ENCODE results near the gene IGSF6. TPM values are rescaled to one million over a fixed set of nuclear protein-coding genes. Genes with fewer than 3 reads are reported as not detected.

Gene IGSF6
- total and polyA plus RNA-seq, 2 of the 13 experiments (the other 11 are each of a cell fraction or from before 2014, with no cell fraction given), result not detected

DNA sequence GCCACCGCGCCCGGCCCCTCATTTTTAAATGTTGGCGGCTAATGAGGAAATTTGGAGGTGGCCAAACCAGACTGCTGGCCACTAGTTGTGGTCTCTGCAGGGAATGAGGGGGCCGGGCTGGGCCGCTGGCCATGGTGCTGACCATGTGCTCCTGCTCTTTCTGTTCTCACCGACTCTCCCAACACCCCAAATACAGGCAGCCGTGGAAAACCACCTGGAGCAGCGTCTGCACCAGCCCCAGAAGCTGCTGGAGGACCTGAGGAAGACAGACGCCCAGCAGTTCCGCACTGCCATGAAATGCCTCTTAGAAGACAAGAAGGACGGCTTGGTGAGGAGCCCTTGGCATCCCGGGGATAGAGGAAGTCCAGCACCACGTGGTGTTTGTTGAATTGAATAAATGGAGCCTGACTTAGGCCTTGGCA is 32.6 kb upstream of the IGSF6 start (continued):
- TF ChIP-seq FLYWCH1 (CRISPR knock-in tag; IDR thresholded peaks at IDR 0.05) (no peak), ZNF30 (CRISPR knock-in tag; IDR thresholded peaks at IDR 0.05) (peak; percentile 69; the same call in 1 of the 2 replicates), RFXANK (CRISPR knock-in tag; IDR thresholded peaks at IDR 0.05) (no peak), REXO4 (CRISPR knock-in tag; IDR thresholded peaks at IDR 0.05; ENCODE audit: borderline replicate concordance) (no peak), FOXK2 (IDR thresholded peaks at IDR 0.05) (no peak)
- TF ChIP-seq, protein P1, sequence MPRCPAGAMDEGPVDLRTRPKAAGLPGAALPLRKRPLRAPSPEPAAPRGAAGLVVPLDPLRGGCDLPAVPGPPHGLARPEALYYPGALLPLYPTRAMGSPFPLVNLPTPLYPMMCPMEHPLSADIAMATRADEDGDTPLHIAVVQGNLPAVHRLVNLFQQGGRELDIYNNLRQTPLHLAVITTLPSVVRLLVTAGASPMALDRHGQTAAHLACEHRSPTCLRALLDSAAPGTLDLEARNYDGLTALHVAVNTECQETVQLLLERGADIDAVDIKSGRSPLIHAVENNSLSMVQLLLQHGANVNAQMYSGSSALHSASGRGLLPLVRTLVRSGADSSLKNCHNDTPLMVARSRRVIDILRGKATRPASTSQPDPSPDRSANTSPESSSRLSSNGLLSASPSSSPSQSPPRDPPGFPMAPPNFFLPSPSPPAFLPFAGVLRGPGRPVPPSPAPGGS (CRISPR knock-in tag; IDR thresholded peaks at IDR 0.05), result 0 out of 2 replicates have a peak, but pooled peaks have one; percentile 61
- TF ChIP-seq, protein P2, sequence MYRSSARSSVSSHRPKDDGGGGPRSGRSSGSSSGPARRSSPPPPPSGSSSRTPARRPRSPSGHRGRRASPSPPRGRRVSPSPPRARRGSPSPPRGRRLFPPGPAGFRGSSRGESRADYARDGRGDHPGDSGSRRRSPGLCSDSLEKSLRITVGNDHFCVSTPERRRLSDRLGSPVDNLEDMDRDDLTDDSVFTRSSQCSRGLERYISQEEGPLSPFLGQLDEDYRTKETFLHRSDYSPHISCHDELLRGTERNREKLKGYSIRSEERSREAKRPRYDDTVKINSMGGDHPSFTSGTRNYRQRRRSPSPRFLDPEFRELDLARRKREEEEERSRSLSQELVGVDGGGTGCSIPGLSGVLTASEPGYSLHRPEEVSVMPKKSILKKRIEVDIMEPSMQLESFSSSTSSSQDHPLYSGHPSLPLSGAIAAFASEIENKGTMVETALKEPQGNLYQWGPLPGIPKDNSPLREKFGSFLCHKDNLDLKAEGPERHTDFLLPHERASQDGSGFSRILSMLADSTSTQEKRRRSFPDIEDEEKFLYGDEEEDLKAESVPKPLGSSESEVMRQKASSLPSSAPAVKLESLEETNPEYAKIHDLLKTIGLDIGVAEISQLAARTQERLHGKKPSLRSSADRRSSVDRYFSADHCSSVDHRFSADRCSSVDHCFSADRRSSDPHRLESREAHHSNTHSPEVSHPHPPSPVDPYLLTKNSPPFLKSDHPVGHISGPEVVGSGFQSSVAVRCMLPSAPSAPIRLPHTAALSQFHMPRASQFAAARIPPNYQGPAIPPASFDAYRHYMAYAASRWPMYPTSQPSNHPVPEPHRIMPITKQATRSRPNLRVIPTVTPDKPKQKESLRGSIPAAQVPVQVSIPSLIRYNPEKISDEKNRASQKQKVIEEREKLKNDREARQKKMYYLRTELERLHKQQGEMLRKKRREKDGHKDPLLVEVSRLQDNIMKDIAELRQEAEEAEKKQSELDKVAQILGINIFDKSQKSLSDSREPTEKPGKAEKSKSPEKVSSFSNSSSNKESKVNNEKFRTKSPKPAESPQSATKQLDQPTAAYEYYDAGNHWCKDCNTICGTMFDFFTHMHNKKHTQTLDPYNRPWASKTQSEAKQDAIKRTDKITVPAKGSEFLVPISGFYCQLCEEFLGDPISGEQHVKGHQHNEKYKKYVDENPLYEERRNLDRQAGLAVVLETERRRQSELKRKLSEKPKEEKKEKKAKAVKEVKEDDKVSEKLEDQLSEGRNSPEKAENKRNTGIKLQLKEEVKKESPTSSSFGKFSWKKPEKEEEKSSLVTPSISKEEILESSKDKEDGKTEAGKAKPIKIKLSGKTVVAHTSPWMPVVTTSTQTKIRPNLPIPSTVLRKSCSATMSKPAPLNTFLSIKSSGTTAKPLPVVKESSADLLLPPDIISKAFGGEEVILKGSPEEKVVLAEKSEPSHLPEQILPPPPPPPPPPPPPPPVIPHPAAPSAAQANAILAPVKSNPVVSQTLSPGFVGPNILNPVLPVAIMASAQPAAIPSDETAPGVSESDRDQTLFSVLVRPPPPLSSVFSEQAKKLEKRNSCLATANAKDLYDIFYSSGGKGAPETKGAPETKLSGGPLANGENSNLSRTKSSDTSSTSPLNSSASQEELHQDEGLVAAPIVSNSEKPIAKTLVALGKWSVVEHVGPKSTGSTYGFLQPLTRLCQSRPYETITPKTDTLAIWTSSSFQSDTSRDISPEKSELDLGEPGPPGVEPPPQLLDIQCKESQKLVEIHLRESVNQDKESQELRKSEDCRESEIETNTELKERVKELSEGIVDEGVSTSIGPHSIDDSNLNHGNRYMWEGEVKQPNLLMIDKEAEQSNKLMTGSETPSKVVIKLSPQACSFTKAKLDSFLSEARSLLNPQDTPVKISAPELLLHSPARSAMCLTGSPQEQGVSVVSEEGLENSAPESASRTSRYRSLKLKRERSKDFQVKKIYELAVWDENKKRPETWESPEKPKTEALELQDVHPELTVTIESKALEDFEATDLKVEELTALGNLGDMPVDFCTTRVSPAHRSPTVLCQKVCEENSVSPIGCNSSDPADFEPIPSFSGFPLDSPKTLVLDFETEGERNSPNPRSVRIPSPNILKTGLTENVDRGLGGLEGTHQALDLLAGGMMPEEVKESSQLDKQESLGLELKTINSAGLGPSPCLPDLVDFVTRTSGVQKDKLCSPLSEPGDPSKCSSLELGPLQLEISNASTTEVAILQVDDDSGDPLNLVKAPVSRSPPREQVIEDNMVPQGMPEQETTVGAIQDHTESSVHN (CRISPR knock-in tag; IDR thresholded peaks at IDR 0.05), result 0 out of 2 replicates have a peak, but pooled peaks have one; percentile 34
- TF ChIP-seq, protein P3, sequence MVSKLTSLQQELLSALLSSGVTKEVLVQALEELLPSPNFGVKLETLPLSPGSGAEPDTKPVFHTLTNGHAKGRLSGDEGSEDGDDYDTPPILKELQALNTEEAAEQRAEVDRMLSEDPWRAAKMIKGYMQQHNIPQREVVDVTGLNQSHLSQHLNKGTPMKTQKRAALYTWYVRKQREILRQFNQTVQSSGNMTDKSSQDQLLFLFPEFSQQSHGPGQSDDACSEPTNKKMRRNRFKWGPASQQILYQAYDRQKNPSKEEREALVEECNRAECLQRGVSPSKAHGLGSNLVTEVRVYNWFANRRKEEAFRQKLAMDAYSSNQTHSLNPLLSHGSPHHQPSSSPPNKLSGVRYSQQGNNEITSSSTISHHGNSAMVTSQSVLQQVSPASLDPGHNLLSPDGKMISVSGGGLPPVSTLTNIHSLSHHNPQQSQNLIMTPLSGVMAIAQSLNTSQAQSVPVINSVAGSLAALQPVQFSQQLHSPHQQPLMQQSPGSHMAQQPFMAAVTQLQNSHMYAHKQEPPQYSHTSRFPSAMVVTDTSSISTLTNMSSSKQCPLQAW (CRISPR knock-in tag; IDR thresholded peaks at IDR 0.05), result no peak
- TF ChIP-seq, protein P4, sequence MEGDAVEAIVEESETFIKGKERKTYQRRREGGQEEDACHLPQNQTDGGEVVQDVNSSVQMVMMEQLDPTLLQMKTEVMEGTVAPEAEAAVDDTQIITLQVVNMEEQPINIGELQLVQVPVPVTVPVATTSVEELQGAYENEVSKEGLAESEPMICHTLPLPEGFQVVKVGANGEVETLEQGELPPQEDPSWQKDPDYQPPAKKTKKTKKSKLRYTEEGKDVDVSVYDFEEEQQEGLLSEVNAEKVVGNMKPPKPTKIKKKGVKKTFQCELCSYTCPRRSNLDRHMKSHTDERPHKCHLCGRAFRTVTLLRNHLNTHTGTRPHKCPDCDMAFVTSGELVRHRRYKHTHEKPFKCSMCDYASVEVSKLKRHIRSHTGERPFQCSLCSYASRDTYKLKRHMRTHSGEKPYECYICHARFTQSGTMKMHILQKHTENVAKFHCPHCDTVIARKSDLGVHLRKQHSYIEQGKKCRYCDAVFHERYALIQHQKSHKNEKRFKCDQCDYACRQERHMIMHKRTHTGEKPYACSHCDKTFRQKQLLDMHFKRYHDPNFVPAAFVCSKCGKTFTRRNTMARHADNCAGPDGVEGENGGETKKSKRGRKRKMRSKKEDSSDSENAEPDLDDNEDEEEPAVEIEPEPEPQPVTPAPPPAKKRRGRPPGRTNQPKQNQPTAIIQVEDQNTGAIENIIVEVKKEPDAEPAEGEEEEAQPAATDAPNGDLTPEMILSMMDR (CRISPR knock-in tag; IDR thresholded peaks at IDR 0.05), result no peak
- TF ChIP-seq, protein P5, sequence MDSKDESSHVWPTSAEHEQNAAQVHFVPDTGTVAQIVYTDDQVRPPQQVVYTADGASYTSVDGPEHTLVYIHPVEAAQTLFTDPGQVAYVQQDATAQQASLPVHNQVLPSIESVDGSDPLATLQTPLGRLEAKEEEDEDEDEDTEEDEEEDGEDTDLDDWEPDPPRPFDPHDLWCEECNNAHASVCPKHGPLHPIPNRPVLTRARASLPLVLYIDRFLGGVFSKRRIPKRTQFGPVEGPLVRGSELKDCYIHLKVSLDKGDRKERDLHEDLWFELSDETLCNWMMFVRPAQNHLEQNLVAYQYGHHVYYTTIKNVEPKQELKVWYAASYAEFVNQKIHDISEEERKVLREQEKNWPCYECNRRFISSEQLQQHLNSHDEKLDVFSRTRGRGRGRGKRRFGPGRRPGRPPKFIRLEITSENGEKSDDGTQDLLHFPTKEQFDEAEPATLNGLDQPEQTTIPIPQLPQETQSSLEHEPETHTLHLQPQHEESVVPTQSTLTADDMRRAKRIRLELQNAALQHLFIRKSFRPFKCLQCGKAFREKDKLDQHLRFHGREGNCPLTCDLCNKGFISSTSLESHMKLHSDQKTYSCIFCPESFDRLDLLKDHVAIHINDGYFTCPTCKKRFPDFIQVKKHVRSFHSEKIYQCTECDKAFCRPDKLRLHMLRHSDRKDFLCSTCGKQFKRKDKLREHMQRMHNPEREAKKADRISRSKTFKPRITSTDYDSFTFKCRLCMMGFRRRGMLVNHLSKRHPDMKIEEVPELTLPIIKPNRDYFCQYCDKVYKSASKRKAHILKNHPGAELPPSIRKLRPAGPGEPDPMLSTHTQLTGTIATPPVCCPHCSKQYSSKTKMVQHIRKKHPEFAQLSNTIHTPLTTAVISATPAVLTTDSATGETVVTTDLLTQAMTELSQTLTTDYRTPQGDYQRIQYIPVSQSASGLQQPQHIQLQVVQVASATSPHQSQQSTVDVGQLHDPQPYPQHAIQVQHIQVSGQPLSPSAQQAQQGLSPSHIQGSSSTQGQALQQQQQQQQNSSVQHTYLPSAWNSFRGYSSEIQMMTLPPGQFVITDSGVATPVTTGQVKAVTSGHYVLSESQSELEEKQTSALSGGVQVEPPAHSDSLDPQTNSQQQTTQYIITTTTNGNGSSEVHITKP (CRISPR knock-in tag; IDR thresholded peaks at IDR 0.05; ENCODE audit: low read depth), result no peak
